RWPE2 (cell line): Measurements from ENCODE around the gene FBXL19.

ENCODE experiments used
- ATAC-seq: fragments of 200-7000 bp; cut with Tn5 transposase; 3 replicates; pipeline ENCODE4 v1.9.1; 2021; ENCODE audit warnings: low read depth
- DNase-seq: peaks from one replicate; pipeline ENCODE4 v3.0.0-alpha.2; 2020; ENCODE audit warnings: low spot score
- H3K27ac ChIP-seq: fragments of 450-650 bp; 2 replicates; pipeline ENCODE4 v1.5.1; 2017; ENCODE audit warnings: mild to moderate bottlenecking; ENCODE audit not compliant: poor library complexity, severe bottlenecking
- H3K27me3 ChIP-seq: fragments of 250-450 bp; sonication (Bioruptor Pico); 2 replicates; pipeline ENCODE4 v1.5.1; 2021; ENCODE audit warnings: mild to moderate bottlenecking, moderate library complexity; ENCODE audit not compliant: insufficient read depth, poor library complexity, severe bottlenecking
- H3K36me3 ChIP-seq: fragments of 250-450 bp; sonication (Bioruptor Pico); 2 replicates; pipeline ENCODE4 v1.5.1; 2020; ENCODE audit warnings: low read depth, mild to moderate bottlenecking, moderate library complexity
- H3K4me1 ChIP-seq: fragments of 250-450 bp; sonication (Bioruptor Pico); 2 replicates; pipeline ENCODE4 v1.5.1; 2021; ENCODE audit warnings: mild to moderate bottlenecking, moderate library complexity; ENCODE audit not compliant: insufficient read depth, poor library complexity, severe bottlenecking
- H3K4me3 ChIP-seq: fragments of 250-450 bp; sonication (Bioruptor Pico); 2 replicates; pipeline ENCODE4 v1.5.1; 2021; ENCODE audit warnings: mild to moderate bottlenecking, moderate library complexity; ENCODE audit not compliant: severe bottlenecking
- H3K9me3 ChIP-seq: fragments of 250-450 bp; sonication (Bioruptor Pico); 2 replicates; pipeline ENCODE4 v1.5.1; 2021; ENCODE audit warnings: mild to moderate bottlenecking, moderate library complexity; ENCODE audit not compliant: severe bottlenecking
- CTCF ChIP-seq: fragments of 450-650 bp; IDR thresholded peaks from one replicate; pipeline ENCODE4 v1.5.1; 2017; ENCODE audit warnings: mild to moderate bottlenecking, moderate library complexity; ENCODE audit not compliant: poor library complexity, severe bottlenecking

The FBXL19 gene

DNA sequence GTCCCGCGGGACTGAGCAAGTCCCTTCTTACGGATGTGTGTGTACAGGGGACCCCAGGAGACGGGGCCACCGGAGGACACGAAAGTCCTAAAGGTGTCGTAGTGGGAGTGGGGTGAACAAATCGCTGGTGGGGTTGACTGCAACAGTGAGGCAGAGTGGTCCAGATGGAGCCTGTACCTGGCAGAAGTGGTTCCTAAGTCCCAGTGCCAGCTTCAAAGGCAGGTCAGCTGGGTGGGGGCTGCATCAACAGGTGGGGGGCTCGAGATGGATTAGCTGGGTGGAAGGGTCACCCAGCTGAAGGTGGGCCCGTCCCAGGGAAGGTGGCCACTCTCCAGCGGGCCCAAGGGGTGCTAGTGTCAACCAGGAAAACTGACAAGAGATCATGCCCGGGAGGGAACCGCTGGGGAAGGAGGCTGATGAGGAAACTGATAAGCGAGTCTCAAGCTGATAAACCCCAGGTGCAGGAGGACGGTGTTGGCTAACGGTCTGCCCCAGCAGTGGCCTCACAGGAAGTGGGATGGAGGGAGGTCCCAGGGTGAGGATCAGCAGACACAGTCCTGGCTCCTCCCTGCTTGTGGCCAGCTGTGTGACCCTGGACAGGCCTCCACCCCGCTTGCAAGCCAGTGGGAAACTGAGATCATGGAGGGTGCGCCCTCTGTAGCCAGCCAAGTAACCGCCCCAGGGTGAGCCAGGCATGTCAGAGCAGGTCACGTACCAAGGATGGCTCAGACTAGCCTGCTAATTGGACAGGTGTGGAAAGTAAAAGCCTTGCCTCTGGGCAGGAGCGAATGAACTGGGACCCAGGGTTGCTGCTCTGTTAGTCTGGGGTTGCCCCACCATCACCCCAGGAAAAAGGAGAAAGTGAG is 26.5 kb downstream of the FBXL19 start:
- Histone ChIP-seq H3K27me3 (no peaks in the 10 kb centered on the region), H3K27ac (peak overlapping the region; percentile 90)
- peak; percentile 83 for ATAC-seq

DNA sequence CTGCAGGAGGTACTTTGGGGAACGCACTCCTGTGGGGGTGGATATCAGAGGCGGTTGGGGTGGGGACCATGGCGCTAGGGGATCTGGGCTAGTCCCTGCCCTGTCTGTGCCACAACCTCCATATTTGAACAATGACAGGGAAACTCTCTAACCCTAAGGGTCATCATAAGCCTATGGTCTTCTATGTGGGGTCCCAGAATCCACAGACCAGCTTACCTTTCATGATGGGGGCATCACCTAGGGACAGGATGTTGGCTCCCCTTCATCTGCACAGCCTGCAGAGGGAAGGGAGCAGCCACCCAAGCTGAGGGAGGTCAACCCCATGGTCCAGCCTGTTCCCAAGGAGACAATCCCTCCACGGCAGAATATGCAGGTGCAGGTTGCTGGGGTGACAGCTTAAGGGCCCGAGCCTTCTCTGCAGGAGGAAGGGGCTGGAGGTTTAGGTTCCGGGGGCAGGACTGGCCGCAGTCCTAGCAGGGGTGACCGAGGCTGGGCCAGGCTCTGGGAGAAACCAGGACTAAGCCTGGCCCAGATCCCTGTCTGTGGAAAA is 27.2 kb downstream of the FBXL19 start:
- no peak for TF ChIP-seq CTCF
- no peaks in the 10 kb centered on the region for H3K27me3 ChIP-seq
- ATAC-seq (no peak; the same call in 2 of the 3 replicates), DNase-seq (no peak)
- peak overlapping the region; percentile 98 for H3K4me3 ChIP-seq
- H3K9me3 ChIP-seq = no peaks in the 10 kb centered on the region
- H3K36me3 ChIP-seq = 0 out of 2 replicates have a peak, but pooled peaks cover 3% of the 10 kb centered on the region
- H3K4me1 ChIP-seq = peaks cover 5% of the 10 kb centered on the region
- peak overlapping the region; percentile 90 for H3K27ac ChIP-seq

More for the DNA sequence above, 26.5 kb downstream of the FBXL19 start:
- TF ChIP-seq CTCF = no peak
- Histone ChIP-seq H3K4me3 (peak overlapping the region; percentile 98), H3K4me1 (peaks cover 5% of the 10 kb centered on the region), H3K9me3 (no peaks in the 10 kb centered on the region), H3K36me3 (peaks cover 4% of the 10 kb centered on the region)
- peak; percentile 98 for DNase-seq

DNA sequence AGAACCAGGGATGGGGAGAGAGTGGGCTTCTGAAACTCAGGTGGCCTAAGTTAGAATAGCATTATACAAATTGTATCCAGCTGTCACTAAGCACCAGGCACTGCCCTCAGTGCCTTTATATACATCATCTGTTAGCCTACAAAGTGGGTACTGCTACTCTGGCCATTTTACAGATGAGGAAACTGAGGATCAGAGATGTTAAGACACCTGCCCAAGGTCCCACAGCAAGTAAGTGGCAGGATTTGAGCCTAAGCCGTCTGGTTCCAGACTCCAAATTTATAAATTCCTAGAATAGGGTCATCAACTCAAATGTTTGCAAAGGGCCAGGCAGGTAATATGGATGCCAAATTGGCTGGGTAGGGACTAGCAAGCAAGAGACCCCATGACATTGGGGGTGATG is 27.8 kb downstream of the FBXL19 start:
- Histone ChIP-seq H3K4me3 (no peak overlapping the region), H3K27ac (peak overlapping the region; percentile 90), H3K27me3 (no peaks in the 10 kb centered on the region), H3K4me1 (peaks cover 5% of the 10 kb centered on the region), H3K9me3 (no peaks in the 10 kb centered on the region), H3K36me3 (0 out of 2 replicates have a peak, but pooled peaks cover 3% of the 10 kb centered on the region)
- DNase-seq (no peak), ATAC-seq (no peak)
- no peak for TF ChIP-seq CTCF

GRCh38 chr16:30951750-30952149 is 28.4 kb downstream of the FBXL19 start:
- Histone ChIP-seq H3K36me3 (0 out of 2 replicates have a peak, but pooled peaks cover 3% of the 10 kb centered on the region), H3K27ac (no peak overlapping the region)
- ATAC-seq = no peak

More at GRCh38 chr16:30951750-30952149, 28.4 kb downstream of the FBXL19 start:
- no peaks in the 10 kb centered on the region for H3K9me3 ChIP-seq
- no peak for DNase-seq
- peaks cover 5% of the 10 kb centered on the region for H3K4me1 ChIP-seq
- H3K4me3 ChIP-seq = no peak overlapping the region
- no peaks in the 10 kb centered on the region for H3K27me3 ChIP-seq
- no peak for TF ChIP-seq CTCF
